ENCODE results near the gene C11orf71. TPM values are rescaled to one million over a fixed set of nuclear protein-coding genes. Genes with fewer than 3 reads are reported as not detected.

Gene C11orf71
- total and polyA plus RNA-seq, 10 of the 15 experiments (the other 5 are each of a cell fraction or from before 2014, with no cell fraction given) = 1.4 to 12.0 (median 7.1) TPM

GRCh38 chr11:114368918-114369680 is 31.2 kb downstream of the C11orf71 start:
- ChIA-PET SMC1A (ENCODE audit: uncharacterized antibody, unreplicated experiment) (no interaction called here), RAD21 (ENCODE audit: unreplicated experiment) (no interaction called here), POLR2A (no interaction called here), CTCF (no interaction called here)
- Histone ChIP-seq H3K9ac (ENCODE audit: control insufficient read depth, insufficient read depth, low read length) (no peak overlapping the region), H2AFZ (ENCODE audit: control insufficient read depth, low read depth, low read length) (no peak overlapping the region), H4K20me1 (ENCODE audit: control insufficient read depth, insufficient read depth) (no peaks in the 10 kb centered on the region; the same call in 1 of the 2 replicates), H3K79me2 (ENCODE audit: control insufficient read depth, insufficient read depth, low read length) (no peaks in the 10 kb centered on the region), H3K4me2 (ENCODE audit: control insufficient read depth, insufficient read depth) (no peak overlapping the region), H3K27ac (ENCODE audit: control insufficient read depth, insufficient read depth) (no peak overlapping the region), H3K4me3 (no peak overlapping the region), H3K27me3 (replicated peaks in 1 of 2; ENCODE audit: control insufficient read depth in 2 of 2, insufficient read depth in 2 of 2, low read length in 1 of 2) (peaks cover 2 to 10% of the 10 kb centered on the region in 2 experiments; a peak in 3 of 4 replicates), H3K4me1 (ENCODE audit: control insufficient read depth, insufficient read depth, low read length) (no peaks in the 10 kb centered on the region), H3K36me3 (ENCODE audit: control insufficient read depth in 2 of 2, insufficient read depth in 2 of 2, low read length in 1 of 2) (no peaks in the 10 kb centered on the region), H3K9me3 (replicated peaks; ENCODE audit: control insufficient read depth, insufficient read depth, low read length) (no peaks in the 10 kb centered on the region)
- 12% methylated on average over 5 of the region's 5 CpGs for WGBS (ENCODE audit: insufficient coverage, insufficient replicate concordance, low lambda C conversion rate, missing lambda C conversion rate)
- DNase-seq (ENCODE audit: low read depth, low spot score) (no peak), FAIRE-seq (no peak), ATAC-seq (no peak)
- no peak for TF ChIP-seq SUZ12 (IDR thresholded peaks at IDR 0.05; ENCODE audit: unreplicated experiment)
- no peak for TF ChIP-seq KAT2A (conservative IDR thresholded peaks at IDR 0.05; ENCODE audit: control insufficient read depth, low read depth, low read length)
- TF ChIP-seq RAD51 (IDR thresholded peaks at IDR 0.05) = no peak
- TF ChIP-seq KLF5 (IDR thresholded peaks at IDR 0.05; ENCODE audit: partially characterized antibody) = no peak
- in situ Hi-C loops (cut with MboI) (no loop called here), intact Hi-C loops (cut with micrococcal nuclease; ENCODE audit: unreplicated experiment) (no loop called here)
- BruUV-seq (replicated peaks) = no TSS peak

- H3K4me2 ChIP-seq (ENCODE audit: control insufficient read depth, insufficient read depth) = no peak overlapping the region
- intact Hi-C loops (cut with micrococcal nuclease; ENCODE audit: unreplicated experiment) = no loop called here
- no TSS peak for BruUV-seq (replicated peaks)
- TF ChIP-seq MTA3 (IDR thresholded peaks at IDR 0.05; ENCODE audit: borderline replicate concordance, low read length) = no peak
- no peak for TF ChIP-seq IRF3 (IDR thresholded peaks at IDR 0.05)
- no peak for TF ChIP-seq SMC3 (IDR thresholded peaks at IDR 0.05; ENCODE audit: borderline replicate concordance, low read length)
- TF ChIP-seq LARP7 (IDR thresholded peaks at IDR 0.05) = no peak
- TF ChIP-seq CTCF (IDR thresholded peaks at IDR 0.05 in 2 of 3, conservative IDR thresholded peaks at IDR 0.05 in 1 of 3; ENCODE audit: control insufficient read depth in 2 of 3, extremely low read depth in 1 of 3, insufficient read depth in 1 of 3, low read depth in 3 of 3, low read length in 3 of 3) = no peak
- no peak for TF ChIP-seq SP1 (IDR thresholded peaks at IDR 0.05; ENCODE audit: low read depth, low read length)
- TF ChIP-seq BHLHE40 (IDR thresholded peaks at IDR 0.05; ENCODE audit: borderline replicate concordance in 1 of 2, low read depth in 2 of 2, low read length in 1 of 2) = no peak
- TF ChIP-seq RAD51 (IDR thresholded peaks at IDR 0.05) = no peak
These were observed 32.9 kb downstream of the C11orf71 start for GRCh38 chr11:114367244-114367957.

More at GRCh38 chr11:114367244-114367957, 32.9 kb downstream of the C11orf71 start:
- Histone ChIP-seq H3K27me3 (replicated peaks in 1 of 2; ENCODE audit: control insufficient read depth in 2 of 2, insufficient read depth in 2 of 2, low read length in 1 of 2) (peaks cover 2 to 6% of the 10 kb centered on the region in 2 experiments; a peak in 3 of 4 replicates), H3K79me2 (ENCODE audit: control insufficient read depth, insufficient read depth, low read length) (no peaks in the 10 kb centered on the region), H2AFZ (ENCODE audit: control insufficient read depth, low read depth, low read length) (no peak overlapping the region), H3K27ac (ENCODE audit: control insufficient read depth, insufficient read depth) (no peak overlapping the region), H4K20me1 (ENCODE audit: control insufficient read depth, insufficient read depth) (no peaks in the 10 kb centered on the region; the same call in 1 of the 2 replicates), H3K36me3 (ENCODE audit: control insufficient read depth in 2 of 2, insufficient read depth in 2 of 2, low read length in 1 of 2) (no peaks in the 10 kb centered on the region), H3K9ac (ENCODE audit: control insufficient read depth, insufficient read depth, low read length) (no peak overlapping the region), H3K9me3 (replicated peaks; ENCODE audit: control insufficient read depth, insufficient read depth, low read length) (no peaks in the 10 kb centered on the region), H3K4me1 (ENCODE audit: control insufficient read depth, insufficient read depth, low read length) (no peaks in the 10 kb centered on the region), H3K4me3 (no peak overlapping the region)
- in situ Hi-C loops (cut with MboI) = no loop called here
- WGBS (ENCODE audit: insufficient coverage, insufficient replicate concordance, low lambda C conversion rate, missing lambda C conversion rate) = 44% methylated on average over 9 of the region's 9 CpGs
- DNase-seq (ENCODE audit: low read depth, low spot score) = no peak
- ChIA-PET SMC1A (ENCODE audit: uncharacterized antibody, unreplicated experiment) (interaction anchor here (1.0 kb wide), 1 partner anchor 31 kb away, joined by 3 read pairs; no protein-coding TSS in a partner anchor), POLR2A (interaction anchor here (0.5 kb wide), 1 partner anchor 23 kb away, joined by 3 read pairs; no protein-coding TSS in a partner anchor), CTCF (interaction anchor here (1.1 to 1.3 kb wide), 3 partner anchors 9 to 27 kb away, joined by 4 read pairs; no protein-coding TSS in a partner anchor), RAD21 (ENCODE audit: unreplicated experiment) (no interaction called here)
- no peak for ATAC-seq
- FAIRE-seq = no peak
